A549 (cell line): ENCODE data around the gene KCNQ1OT1. TPM values are rescaled to one million over a fixed set of nuclear protein-coding genes. Genes with fewer than 3 reads are reported as not detected.

ENCODE experiments used
- ATAC-seq, 2 experiments: fragments of 200-7000 bp in 1 of 2; fragments of >200 bp in 1 of 2; cut with Nextera tagmentation in 1 of 2; cut with Tn5 transposase in 1 of 2; 3 replicates each; pipeline versions ENCODE4 v1.8.0 to v1.9.1; 2018 to 2020; ENCODE audit warnings: mild to moderate bottlenecking in 1 of 2, moderate library complexity in 1 of 2
- CTCF ChIA-PET: fragments of 300-600 bp; sonication (Branson Sonifier 250); formaldehyde crosslinking; extraction: SDS; loops from one replicate; lab custom pipeline; 2021; ENCODE audit warnings: antibody characterized with exemption, inconsistent platforms; lab: Yijun Ruan, JAX
- POLR2A ChIA-PET: fragments of 350-600 bp; formaldehyde crosslinking; extraction: SDS; loops from one replicate; lab custom pipeline; 2021; ENCODE audit warnings: antibody characterized with exemption, inconsistent platforms; lab: Yijun Ruan, JAX
- DNase-seq, 2 experiments: peaks; one replicate each; pipeline versions ENCODE4 v3.0.0 to v3.0.0-alpha.2; 2011 to 2016; ENCODE audit warnings: low read depth in 1 of 2, low spot score in 1 of 2
- FAIRE-seq: peaks from 2 replicates; lab custom pipeline; 2011; peaks lifted over from hg19 to GRCh38; lab: Jason Lieb, UNC
- H3K27ac ChIP-seq, 2 experiments: fragments of >200 bp; sonication (Bioruptor Twin); formaldehyde crosslinking; 3 replicates each; pipeline ENCODE4 v1.5.1; 2016 to 2017
- H3K4me1 ChIP-seq: fragments of >200 bp; sonication (Bioruptor Twin); formaldehyde crosslinking; 3 replicates; pipeline ENCODE4 v1.6.1; 2016
- H3K4me2 ChIP-seq: fragments of >200 bp; sonication (Bioruptor Twin); formaldehyde crosslinking; 3 replicates; pipeline ENCODE4 v1.6.1; 2016
- H3K4me3 ChIP-seq: fragments of >200 bp; sonication (Bioruptor Twin); formaldehyde crosslinking; 3 replicates; pipeline ENCODE4 v1.5.1; 2016
- H3K9me3 ChIP-seq: fragments of >200 bp; sonication (Bioruptor Twin); formaldehyde crosslinking; 3 replicates; pipeline ENCODE4 v1.6.1; 2016
- CBX8 ChIP-seq: fragments of 200-600 bp; sonication (generic); IDR thresholded peaks from 2 replicates; pipeline ENCODE4 v1.6.1; 2016
- CEBPB ChIP-seq, 2 experiments: fragments of >200 bp in 1 of 2; sonication (Bioruptor Twin) in 1 of 2; formaldehyde crosslinking in 1 of 2; IDR thresholded peaks; 2 replicates each; pipeline ENCODE4 v1.6.1; 2012 to 2016
- CHD4 ChIP-seq: fragments of 200-600 bp; sonication (generic); IDR thresholded peaks from 2 replicates; pipeline ENCODE4 v1.6.1; 2016; ENCODE audit warnings: antibody characterized with exemption, mild to moderate bottlenecking, borderline replicate concordance
- GATA3 ChIP-seq: IDR thresholded peaks from 2 replicates; pipeline ENCODE4 v1.6.1; 2012; ENCODE audit warnings: borderline replicate concordance
- HOXA7 ChIP-seq: fragments of 250-450 bp; sonication (Bioruptor Pico); IDR thresholded peaks from 2 replicates; pipeline ENCODE4 v1.5.0; 2020; ENCODE audit warnings: mild to moderate bottlenecking, moderate library complexity
- HOXB13 ChIP-seq: fragments of 250-450 bp; sonication (Bioruptor Pico); IDR thresholded peaks from 2 replicates; pipeline ENCODE4 v1.5.0; 2020; ENCODE audit warnings: low read depth, mild to moderate bottlenecking, moderate library complexity
- JUN ChIP-seq, 2 experiments: fragments of >200 bp; sonication (Bioruptor Twin); formaldehyde crosslinking; IDR thresholded peaks; 2 replicates in 1 of 2; 3 replicates in 1 of 2; pipeline ENCODE4 v1.6.1; 2016 to 2017
- JUNB ChIP-seq: fragments of >200 bp; sonication (Bioruptor Twin); formaldehyde crosslinking; IDR thresholded peaks from 2 replicates; pipeline ENCODE4 v1.6.1; 2016
- KDM5A ChIP-seq: fragments of 200-600 bp; sonication (generic); IDR thresholded peaks from 2 replicates; pipeline ENCODE4 v1.6.1; 2016; ENCODE audit warnings: antibody characterized with exemption, mild to moderate bottlenecking
- PHF8 ChIP-seq: fragments of 200-600 bp; sonication (generic); IDR thresholded peaks from 2 replicates; pipeline ENCODE4 v1.6.1; 2016; ENCODE audit warnings: low read depth, mild to moderate bottlenecking, antibody characterized with exemption, moderate library complexity, borderline replicate concordance
- POLR2A ChIP-seq: IDR thresholded peaks from 2 replicates; pipeline ENCODE4 v1.6.1; 2012; ENCODE audit warnings: mild to moderate bottlenecking, low read length
- RAD21 ChIP-seq, 2 experiments: fragments of >200 bp in 1 of 2; sonication (Bioruptor Twin) in 1 of 2; formaldehyde crosslinking in 1 of 2; IDR thresholded peaks in 1 of 2; conservative IDR thresholded peaks in 1 of 2; 2 replicates in 1 of 2; 3 replicates in 1 of 2; pipeline ENCODE4 v1.6.1; 2012 to 2018; ENCODE audit warnings: inconsistent platforms in 1 of 2
- SREBF2 ChIP-seq: fragments of 450-650 bp; IDR thresholded peaks from 2 replicates; pipeline ENCODE4 v1.6.1; 2014; ENCODE audit warnings: mild to moderate bottlenecking, moderate library complexity
- TFCP2L1 ChIP-seq: fragments of 250-450 bp; sonication (Bioruptor Pico); IDR thresholded peaks from 2 replicates; pipeline ENCODE4 v1.5.0; 2021; ENCODE audit warnings: mild to moderate bottlenecking
- ZC3H11A ChIP-seq: fragments of 450-650 bp; IDR thresholded peaks from 2 replicates; pipeline ENCODE4 v1.6.1; 2014; ENCODE audit warnings: antibody characterized with exemption, mild to moderate bottlenecking
- WGBS: methylation state at CpG from one replicate; pipeline ENCODE4 v1.1.6; 2017; ENCODE audit errors: missing lambda C conversion rate; 5-methylcytosine and 5-hydroxymethylcytosine counted together
- polyA plus RNA-seq, 4 experiments: library from polyadenylated mRNA; depleted of rRNA in 3 of 4; stranded (reverse); fragments of >200 nt; fragmentation: RNase III in 1 of 4; extraction: RNeasy Plus Mini Kit Qiagen cat#74134 plus additional on column Dnase treatment in 1 of 4; gene quantifications; 2 replicates in 3 of 4; 3 replicates in 1 of 4; pipeline ENCODE4 v1.2.3, GENCODE V29; 2011 to 2017
- TF ChIP-seq, protein P1 (sequence below): fragments of 200-600 bp; sonication (generic); IDR thresholded peaks from 2 replicates; pipeline ENCODE4 v1.6.1; 2016; ENCODE audit warnings: antibody characterized with exemption, mild to moderate bottlenecking, moderate library complexity
- TF ChIP-seq, protein P2 (sequence below): IDR thresholded peaks from 2 replicates; pipeline ENCODE4 v1.6.1; 2012; ENCODE audit warnings: low read depth, borderline replicate concordance
- TF ChIP-seq, protein P3 (sequence below): fragments of >200 bp; sonication (Bioruptor Twin); formaldehyde crosslinking; IDR thresholded peaks from 3 replicates; pipeline ENCODE4 v1.6.1; 2016

KCNQ1OT1 gene
- polyA plus RNA-seq, 2 of the 4 experiments (the other 2 are of a cell fraction): 0.03 to 0.13 TPM

- H3K4me1 ChIP-seq: no peaks in the 10 kb centered on the region
- TF ChIP-seq TFCP2L1 (CRISPR knock-in tag): no peak
- TF ChIP-seq PHF8: no peak
- TF ChIP-seq ZC3H11A: no peak
- TF ChIP-seq KDM5A: no peak
- no peak for TF ChIP-seq GATA3
- TF ChIP-seq POLR2A: no peak
- TF ChIP-seq, protein P1, sequence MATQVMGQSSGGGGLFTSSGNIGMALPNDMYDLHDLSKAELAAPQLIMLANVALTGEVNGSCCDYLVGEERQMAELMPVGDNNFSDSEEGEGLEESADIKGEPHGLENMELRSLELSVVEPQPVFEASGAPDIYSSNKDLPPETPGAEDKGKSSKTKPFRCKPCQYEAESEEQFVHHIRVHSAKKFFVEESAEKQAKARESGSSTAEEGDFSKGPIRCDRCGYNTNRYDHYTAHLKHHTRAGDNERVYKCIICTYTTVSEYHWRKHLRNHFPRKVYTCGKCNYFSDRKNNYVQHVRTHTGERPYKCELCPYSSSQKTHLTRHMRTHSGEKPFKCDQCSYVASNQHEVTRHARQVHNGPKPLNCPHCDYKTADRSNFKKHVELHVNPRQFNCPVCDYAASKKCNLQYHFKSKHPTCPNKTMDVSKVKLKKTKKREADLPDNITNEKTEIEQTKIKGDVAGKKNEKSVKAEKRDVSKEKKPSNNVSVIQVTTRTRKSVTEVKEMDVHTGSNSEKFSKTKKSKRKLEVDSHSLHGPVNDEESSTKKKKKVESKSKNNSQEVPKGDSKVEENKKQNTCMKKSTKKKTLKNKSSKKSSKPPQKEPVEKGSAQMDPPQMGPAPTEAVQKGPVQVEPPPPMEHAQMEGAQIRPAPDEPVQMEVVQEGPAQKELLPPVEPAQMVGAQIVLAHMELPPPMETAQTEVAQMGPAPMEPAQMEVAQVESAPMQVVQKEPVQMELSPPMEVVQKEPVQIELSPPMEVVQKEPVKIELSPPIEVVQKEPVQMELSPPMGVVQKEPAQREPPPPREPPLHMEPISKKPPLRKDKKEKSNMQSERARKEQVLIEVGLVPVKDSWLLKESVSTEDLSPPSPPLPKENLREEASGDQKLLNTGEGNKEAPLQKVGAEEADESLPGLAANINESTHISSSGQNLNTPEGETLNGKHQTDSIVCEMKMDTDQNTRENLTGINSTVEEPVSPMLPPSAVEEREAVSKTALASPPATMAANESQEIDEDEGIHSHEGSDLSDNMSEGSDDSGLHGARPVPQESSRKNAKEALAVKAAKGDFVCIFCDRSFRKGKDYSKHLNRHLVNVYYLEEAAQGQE: no peak
- no peak for TF ChIP-seq RAD21 (conservative IDR thresholded peaks at IDR 0.05 in 1 of 2, IDR thresholded peaks at IDR 0.05 in 1 of 2)
- TF ChIP-seq, protein P2, sequence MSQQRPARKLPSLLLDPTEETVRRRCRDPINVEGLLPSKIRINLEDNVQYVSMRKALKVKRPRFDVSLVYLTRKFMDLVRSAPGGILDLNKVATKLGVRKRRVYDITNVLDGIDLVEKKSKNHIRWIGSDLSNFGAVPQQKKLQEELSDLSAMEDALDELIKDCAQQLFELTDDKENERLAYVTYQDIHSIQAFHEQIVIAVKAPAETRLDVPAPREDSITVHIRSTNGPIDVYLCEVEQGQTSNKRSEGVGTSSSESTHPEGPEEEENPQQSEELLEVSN: no peak
- TF ChIP-seq, all 56 proteins: peak for 0
- ATAC-seq (no peak), FAIRE-seq (no peak), DNase-seq (no peak)
- CTCF ChIA-PET: no interaction called here
- Histone ChIP-seq H3K9me3 (peaks cover 82% of the 10 kb centered on the region), H3K4me2 (no peak overlapping the region), H3K27ac (no peak overlapping the region), H3K4me3 (no peak overlapping the region)
- POLR2A ChIA-PET: no interaction called here
- WGBS: 88% methylated on average over 1 of the region's 1 CpG
Measured at GRCh38 chr11:2630679-2631078, 69.1 kb downstream of the KCNQ1OT1 start.

GRCh38 chr11:2625183-2625582 lies 74.6 kb downstream of the KCNQ1OT1 start:
- no peak overlapping the region for H3K4me2 ChIP-seq
- TF ChIP-seq PHF8: no peak
- ChIA-PET CTCF (no interaction called here), POLR2A (no interaction called here)
- no peak overlapping the region for H3K27ac ChIP-seq
- ATAC-seq (no peak), DNase-seq (no peak), FAIRE-seq (no peak)
- H3K4me3 ChIP-seq: no peak overlapping the region
- H3K9me3 ChIP-seq: peaks cover 74% of the 10 kb centered on the region
- WGBS: 33% methylated on average over 3 of the region's 3 CpGs
- H3K4me1 ChIP-seq: no peaks in the 10 kb centered on the region

DNA sequence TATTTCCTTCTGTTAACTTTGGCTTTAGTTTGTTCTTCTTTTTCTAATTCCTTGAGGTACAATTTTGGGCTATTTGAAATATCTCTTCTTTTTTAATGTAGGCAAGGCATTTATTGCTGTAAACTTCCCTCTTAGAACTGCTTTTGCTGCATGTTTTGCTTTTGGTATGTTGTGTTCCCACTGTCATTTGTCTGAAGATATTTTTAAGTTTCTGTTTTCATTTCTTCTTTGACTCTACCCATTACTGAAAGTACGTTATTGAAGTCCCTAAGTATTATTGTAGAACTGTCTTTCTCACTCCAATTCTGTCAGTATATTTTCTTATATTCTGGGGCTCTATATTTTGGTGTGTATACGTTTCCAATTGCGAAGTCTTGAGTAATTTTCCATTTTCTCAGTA lies 77.9 kb downstream of the KCNQ1OT1 start:
- FAIRE-seq: no peak
- CTCF ChIA-PET: no interaction called here

More for the DNA sequence above, 77.9 kb downstream of the KCNQ1OT1 start:
- Histone ChIP-seq H3K4me2 (no peak overlapping the region), H3K4me3 (no peak overlapping the region), H3K9me3 (peaks cover 50% of the 10 kb centered on the region), H3K27ac (no peak overlapping the region), H3K4me1 (no peaks in the 10 kb centered on the region)
- ATAC-seq (no peak), DNase-seq (no peak)
- WGBS: 2% methylated on average over 3 of the region's 3 CpGs
- TF ChIP-seq, protein P3, sequence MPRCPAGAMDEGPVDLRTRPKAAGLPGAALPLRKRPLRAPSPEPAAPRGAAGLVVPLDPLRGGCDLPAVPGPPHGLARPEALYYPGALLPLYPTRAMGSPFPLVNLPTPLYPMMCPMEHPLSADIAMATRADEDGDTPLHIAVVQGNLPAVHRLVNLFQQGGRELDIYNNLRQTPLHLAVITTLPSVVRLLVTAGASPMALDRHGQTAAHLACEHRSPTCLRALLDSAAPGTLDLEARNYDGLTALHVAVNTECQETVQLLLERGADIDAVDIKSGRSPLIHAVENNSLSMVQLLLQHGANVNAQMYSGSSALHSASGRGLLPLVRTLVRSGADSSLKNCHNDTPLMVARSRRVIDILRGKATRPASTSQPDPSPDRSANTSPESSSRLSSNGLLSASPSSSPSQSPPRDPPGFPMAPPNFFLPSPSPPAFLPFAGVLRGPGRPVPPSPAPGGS: no peak
- TF ChIP-seq HOXB13 (CRISPR knock-in tag): no peak
- TF ChIP-seq KDM5A: no peak
- TF ChIP-seq CEBPB (IDR thresholded peaks at IDR 0.05): no peak
- no peak for TF ChIP-seq CBX8
- no peak for TF ChIP-seq JUNB
- TF ChIP-seq HOXA7 (CRISPR knock-in tag): no peak
- no peak for TF ChIP-seq SREBF2
- TF ChIP-seq JUN (IDR thresholded peaks at IDR 0.05): no peak
- TF ChIP-seq CHD4: no peak
- POLR2A ChIA-PET: no interaction called here
